Fibroblast of mammary gland (primary cell): ENCODE measurements around the gene HINT3.
"Not testable (repeated sequence)": the region's sequence is repeated elsewhere in the genome, so short reads cannot be mapped to it uniquely, and the experiment has no call there.

Experiments used
- DNase-seq: peaks from one replicate; pipeline ENCODE4 v3.0.0-alpha.2; 2010; ENCODE audit warnings: low read depth
- H3K4me3 ChIP-seq: 2 replicates; pipeline ENCODE4 v1.5.1; 2011; ENCODE audit warnings: low read depth, mild to moderate bottlenecking, low read length, moderate library complexity; ENCODE audit not compliant: control insufficient read depth
- CTCF ChIP-seq: conservative IDR thresholded peaks from 2 replicates; pipeline ENCODE4 v1.5.1; 2011; ENCODE audit warnings: low read depth, low read length, inconsistent platforms; ENCODE audit not compliant: control insufficient read depth, insufficient read depth

Gene HINT3

DNA sequence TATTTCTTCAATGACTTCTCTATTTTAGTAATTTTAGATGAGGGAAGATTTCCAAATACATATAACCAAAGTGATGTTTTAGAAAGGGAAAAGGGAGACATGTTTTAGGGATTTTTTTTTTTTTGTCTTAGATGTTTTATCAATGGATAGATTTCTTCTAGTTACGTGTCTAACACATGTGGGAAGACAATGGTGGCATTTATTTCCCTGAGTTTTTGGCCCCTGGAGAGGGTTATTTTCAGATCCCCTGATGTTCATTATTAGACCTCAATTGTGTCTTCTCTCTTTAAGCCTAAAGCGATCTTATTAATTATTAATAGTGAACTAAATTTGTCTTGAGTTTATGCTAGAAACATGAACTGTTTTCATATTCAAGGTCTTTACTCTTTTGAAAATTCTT, 60.0 kb downstream of the HINT3 start:
- DNase-seq, result no peak
- no peak for TF ChIP-seq CTCF
- H3K4me3 ChIP-seq, result no peak overlapping the region

DNA sequence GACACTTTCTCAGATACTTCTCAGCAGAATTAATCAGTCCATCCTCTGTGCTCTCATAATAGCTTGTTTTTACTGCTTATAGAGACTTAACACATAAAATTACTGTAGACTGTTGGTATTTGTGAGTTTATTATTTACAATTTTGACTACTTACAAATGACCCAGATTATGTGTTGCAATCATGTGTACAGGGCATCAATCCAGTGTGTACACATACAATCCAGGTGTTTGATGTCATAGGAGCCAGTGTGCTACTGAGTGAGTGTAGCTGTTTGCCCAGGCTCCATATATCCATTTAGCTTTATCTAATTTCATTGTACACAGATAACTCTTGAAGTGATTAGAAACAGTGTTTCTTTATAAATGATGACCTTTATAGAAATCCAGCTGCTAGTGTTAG, 61.1 kb downstream of the HINT3 start:
- no peak for DNase-seq
- H3K4me3 ChIP-seq, result no peak overlapping the region
- no peak for TF ChIP-seq CTCF

- H3K4me3 ChIP-seq, result no peak overlapping the region
- no peak for DNase-seq
- no peak for TF ChIP-seq CTCF
Measured at GRCh38 chr6:126020305-126021050, 63.9 kb downstream of the HINT3 start.

DNA sequence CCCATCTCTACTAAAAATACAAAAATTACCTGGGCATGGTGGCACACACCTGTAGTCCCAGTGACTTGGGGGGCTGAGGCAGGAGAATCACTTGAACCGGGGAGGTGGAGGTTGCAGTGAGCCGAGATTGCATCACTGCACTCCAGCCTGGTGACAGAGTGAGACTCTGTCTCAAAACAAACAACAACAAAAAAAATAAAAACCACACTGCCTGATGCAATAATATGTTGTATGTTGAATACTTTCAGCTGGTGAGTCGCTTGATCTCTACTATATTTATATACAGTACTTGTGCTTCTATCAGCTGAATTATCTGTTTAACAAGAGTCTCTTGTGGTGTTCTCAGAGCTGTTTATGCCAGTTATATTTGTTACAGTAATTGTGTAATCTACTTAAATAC, 66.9 kb downstream of the HINT3 start:
- H3K4me3 ChIP-seq, result not testable (repeated sequence)
- DNase-seq, result peak; percentile 35

DNA sequence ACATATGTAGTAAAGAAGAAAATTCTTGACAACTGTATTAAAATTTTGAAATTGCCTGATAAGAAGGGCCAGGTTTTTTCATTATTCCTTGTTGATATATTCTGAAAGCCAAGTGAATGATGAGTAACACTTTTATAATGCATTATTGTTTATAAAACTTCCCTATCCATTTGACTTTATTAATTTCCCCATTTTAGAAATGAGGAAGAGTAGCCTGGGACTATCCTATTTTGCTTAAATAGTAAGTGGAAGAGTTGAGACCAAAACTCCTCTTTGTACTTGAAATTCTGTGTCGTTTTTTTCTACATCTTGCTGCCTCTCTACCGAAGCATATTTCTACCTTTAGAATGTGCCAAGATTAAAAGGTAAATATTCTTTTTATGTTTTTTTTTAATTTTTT, 69.4 kb downstream of the HINT3 start:
- DNase-seq, result no peak
- no peak for TF ChIP-seq CTCF
- H3K4me3 ChIP-seq, result no peak overlapping the region

DNA sequence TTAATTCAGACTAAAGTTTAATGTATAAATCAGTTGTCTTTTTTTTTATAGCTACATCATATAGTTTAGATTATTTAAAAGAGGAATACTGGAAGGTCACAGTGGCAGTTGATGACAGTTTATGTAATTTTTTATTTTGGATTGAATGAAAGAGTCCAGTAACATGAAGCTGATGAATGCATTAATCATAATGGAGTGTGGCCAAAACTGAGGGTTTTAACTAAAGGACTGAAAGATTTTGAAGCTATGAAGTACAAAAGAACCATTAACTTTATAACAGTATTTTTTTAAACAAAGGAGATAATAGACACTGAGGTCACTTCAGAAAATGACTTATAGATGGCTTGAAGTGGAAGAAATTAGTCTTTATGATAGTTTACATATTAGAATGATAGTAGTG, 71.0 kb downstream of the HINT3 start:
- TF ChIP-seq CTCF, result no peak
- H3K4me3 ChIP-seq, result no peak overlapping the region
- peak; percentile 54 for DNase-seq
